Fibroblast of skin of abdomen (primary cell): Measurements from ENCODE around the gene CRAT. TPM values are rescaled to one million over a fixed set of nuclear protein-coding genes. Genes with fewer than 3 reads are reported as not detected.

Experiments used
- DNase-seq: peaks from one replicate; pipeline ENCODE4 v3.0.0-alpha.2; 2013
- polyA plus RNA-seq, 2 experiments: library from polyadenylated mRNA; unstranded; fragments of 120-200 nt; gene quantifications; one replicate each; pipeline ENCODE4 v1.2.1, GENCODE V29; 2013; ENCODE audit not compliant: insufficient read length in 2 of 2

CRAT gene
- polyA plus RNA-seq (2013, experiment 1 of 2; ENCODE audit: insufficient read length) = 44.6 TPM
- 43.0 TPM for polyA plus RNA-seq (2013, experiment 2 of 2; ENCODE audit: insufficient read length)

GRCh38 chr9:129110740-129111527 lies at the start of gene CRAT, which contains the start of gene PTPA:
TSS of gene CRAT (minus strand) at chr9:129110793. CDS start at chr9:129110509, 284 bp downstream.
TSS of gene PTPA (plus strand) at chr9:129111415. CDS start at chr9:129111601, 186 bp downstream.
- peak; percentile 92 for DNase-seq

DNA sequence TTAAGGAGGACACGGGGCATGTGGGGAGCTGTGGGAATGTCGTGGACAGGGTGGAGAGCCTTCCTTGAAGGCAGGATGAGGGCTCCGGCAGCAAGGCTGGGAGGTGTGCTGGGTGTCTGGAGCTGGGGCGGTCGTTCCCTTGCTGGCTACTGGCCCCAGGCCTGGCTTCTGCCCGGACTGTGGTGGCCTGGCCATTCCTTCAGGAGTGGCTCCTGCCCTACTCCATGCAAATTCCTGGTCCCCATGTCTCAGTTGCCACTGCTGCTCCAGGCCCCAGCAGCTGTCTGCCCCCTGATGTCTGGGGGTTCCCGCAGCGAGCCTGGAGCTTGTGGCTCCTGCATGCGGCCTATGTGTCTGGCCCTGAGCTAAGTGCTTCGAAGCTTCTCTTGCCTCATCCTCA lies 45.6 kb upstream of the CRAT start:
- no peak for DNase-seq

GRCh38 chr9:129154866-129155477 lies 44.4 kb upstream of the CRAT start:
- DNase-seq = no peak

- DNase-seq = no peak
Observed at GRCh38 chr9:129151469-129151868, 40.9 kb upstream of the CRAT start.

GRCh38 chr9:129150672-129151211 lies 40.1 kb upstream of the CRAT start:
- DNase-seq = no peak

DNA sequence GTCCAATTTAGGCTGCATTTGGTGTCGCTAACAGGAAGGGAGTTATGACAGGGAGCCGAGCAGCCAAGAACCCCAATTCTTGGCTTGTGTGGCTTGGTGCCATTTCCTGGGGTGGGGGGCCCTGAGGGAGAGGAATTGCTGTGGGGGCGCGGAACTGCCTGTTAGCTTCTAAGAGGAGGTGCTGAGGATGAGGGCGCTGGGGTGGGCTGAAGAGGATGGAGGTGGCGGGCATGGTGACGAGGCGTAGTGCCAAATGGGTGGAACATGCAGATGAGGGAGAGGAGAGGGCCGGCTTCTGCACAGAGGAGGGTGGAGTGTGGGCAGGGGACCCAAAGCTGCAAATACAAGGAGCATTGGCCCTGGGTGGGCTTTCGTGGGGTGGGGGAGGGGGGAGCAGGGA lies 39.5 kb upstream of the CRAT start:
- DNase-seq = no peak

- no peak for DNase-seq
Observed at GRCh38 chr9:129149442-129149841, 38.8 kb upstream of the CRAT start.

GRCh38 chr9:129148463-129149204 lies 38.0 kb upstream of the CRAT start:
- DNase-seq = no peak

DNA sequence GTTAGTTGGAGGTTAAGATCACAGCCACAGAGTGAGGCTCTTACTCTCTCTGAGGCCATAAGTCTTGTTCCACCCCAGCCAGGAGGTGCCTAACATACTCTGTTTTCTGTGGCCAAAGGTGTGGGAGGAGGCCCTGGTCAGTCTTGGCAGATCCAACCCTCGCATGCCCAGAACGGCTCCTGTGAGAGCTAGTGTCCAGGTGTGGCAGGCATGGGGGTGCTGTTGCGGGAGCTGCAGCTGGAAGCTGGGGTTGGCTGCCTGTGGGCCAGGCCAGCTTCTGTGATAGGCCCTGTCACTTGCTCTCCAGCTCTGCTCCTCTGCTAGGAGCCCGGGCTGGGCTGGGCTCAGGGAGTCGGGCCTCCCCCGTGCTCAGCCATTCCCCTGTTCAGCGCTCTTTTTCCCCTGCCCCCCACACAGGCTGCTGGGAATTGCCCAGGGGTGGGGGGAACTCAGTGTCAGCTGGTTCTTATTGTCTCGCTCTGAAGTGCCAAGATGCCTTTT lies 35.9 kb upstream of the CRAT start:
- peak; percentile 89 for DNase-seq

DNA sequence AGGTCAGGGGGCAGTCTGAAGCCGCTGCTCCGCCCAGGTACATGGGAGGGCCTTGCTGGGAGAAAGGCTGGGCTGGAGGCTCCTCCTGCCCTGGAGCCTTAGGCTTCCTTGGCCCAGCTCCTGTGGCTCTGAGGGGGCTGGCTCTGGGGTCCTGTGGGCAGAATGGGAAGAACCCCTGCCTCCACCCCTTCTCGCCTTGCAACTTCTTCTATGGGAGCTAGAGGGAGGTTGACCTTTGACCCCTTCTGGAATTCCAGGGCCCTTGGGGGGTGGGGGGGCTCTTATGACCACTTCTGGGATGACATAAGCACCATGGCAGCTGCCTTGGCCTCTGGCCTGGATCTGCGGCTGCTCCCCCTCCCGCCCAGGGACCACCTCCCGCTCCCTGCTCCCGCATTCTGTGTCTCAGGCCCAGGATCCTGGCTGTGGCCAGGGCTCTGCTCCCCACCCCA lies 35.3 kb upstream of the CRAT start:
- DNase-seq = peak; percentile 97

- no peak for DNase-seq
Observed at GRCh38 chr9:129145316-129145715, 34.7 kb upstream of the CRAT start.

- DNase-seq = peak; percentile 92
Observed at GRCh38 chr9:129143031-129143927, 32.7 kb upstream of the CRAT start.

DNA sequence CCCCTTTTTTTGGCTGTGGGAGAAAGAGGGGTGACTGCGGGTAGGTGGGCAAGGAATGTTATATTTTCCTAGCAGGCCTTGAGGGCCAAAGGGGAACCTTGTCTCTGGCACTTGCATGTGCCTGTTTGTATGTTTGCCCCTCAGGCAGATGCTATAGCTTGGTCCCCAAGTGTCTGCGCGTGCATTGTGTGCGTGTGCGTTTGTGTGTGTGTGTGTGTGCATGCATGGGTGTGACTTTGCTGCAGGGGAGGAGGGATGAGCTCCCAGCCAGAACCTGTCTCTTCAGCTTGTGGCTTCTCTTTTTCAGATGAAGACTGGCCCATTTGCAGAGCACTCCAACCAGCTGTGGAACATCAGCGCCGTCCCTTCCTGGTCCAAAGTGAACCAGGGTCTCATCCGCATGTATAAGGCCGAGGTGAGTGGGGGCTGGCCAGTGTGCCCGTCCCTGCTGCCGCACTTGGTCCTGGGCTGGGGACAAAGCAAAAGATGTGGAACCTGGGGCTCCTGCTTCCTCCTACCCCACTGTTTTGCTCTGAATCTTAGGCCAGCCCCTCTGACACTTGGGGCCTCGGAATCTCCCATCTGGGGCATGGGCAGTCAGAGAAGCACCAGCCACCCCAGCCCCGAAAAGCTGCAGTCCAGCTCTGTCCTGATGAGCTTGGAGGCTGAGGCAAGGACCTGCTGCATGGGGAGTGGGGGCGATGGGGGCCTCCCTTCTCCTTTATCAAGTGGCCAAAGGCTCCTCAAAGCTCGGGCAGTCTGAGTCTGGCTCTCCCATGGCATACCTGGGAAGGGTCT lies 31.7 kb upstream of the CRAT start:
- DNase-seq = no peak

DNA sequence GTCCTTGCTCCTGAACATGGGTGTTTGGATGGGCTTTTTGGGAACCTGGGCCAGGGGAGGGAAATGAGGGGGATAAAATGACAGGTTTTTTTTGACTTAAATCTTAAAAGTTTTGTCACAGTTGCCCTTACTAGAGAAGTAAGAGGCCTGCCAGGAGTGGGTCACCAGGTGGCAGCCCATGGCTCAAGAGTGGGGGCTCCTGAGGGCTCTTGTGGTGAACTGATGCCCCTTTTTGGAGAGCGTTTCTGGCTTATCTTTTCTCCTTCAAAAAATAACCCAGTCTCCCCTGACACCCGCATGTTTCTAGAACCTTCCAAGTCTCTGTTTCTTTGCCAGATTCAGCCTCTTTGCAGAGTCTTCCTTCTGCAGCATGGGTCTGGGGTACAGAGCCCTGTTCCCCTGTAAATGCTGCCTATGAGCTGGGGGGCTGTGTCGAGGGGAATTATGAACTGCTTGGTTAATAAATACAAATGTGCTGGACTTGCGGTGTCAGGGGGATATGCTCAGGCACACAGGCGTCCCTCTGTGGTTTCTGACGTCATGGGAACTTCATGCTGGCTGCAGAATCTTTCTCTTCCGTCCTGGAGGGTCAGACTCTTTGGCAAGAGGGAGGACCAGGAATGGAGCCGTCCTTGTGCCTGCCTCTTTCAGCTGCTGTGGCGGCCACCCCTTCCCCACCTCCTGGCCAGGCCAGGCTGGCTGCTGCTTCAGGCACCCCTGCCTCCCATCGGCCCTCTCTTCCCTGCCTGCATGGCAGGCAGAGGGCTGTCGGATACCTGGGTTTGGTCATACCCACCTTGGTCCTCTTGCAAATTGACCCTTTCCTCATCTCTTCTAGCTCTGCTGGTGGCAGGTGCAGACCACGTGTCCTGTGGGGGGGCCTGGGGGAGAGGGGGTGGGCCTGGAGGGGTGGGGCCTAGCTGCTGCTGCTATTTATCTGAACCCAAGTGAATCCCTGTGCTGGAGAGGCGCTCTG lies 30.8 kb upstream of the CRAT start:
- peak; percentile 92 for DNase-seq

- peak; percentile 70 for DNase-seq
Observed at GRCh38 chr9:129140397-129141065, 29.9 kb upstream of the CRAT start.

DNA sequence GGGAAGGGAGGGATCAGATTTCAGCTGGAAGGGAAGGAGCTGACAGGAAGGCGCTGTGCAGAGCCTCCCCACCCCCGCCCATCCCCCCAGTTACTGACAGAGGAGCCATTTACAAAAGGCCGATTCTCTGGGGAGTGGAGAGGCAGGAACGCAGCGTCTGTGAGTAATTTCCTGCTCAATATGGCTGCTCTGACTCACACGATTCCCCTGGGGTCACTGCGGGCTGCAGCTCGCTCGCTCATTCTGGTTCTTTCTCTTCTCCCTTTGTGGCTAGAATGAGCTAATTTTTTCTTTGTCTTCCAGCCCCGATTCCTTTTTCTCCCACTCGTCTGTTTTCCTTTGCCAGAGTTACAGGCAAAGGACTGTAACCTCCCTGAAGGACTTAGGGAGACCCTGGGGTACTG lies 29.4 kb upstream of the CRAT start:
- peak; percentile 100 for DNase-seq

GRCh38 chr9:129139233-129139992 lies 28.8 kb upstream of the CRAT start:
- DNase-seq = peak; percentile 85
